Neural cell (in vitro differentiated cells): ENCODE data around the gene PIGS.

Experiments
- EZH2 ChIP-seq: fragments of 200-600, 300-800 bp; shearing (Covaris generic), sonication (generic); IDR thresholded peaks from 2 replicates; pipeline ENCODE4 v1.6.1; 2014; ENCODE audit warnings: antibody characterized with exemption, low read length, borderline replicate concordance, mild to moderate bottlenecking; ENCODE audit not compliant: insufficient read depth, poor library complexity, severe bottlenecking
- TF ChIP-seq, protein P1 (sequence below): fragments of 450-650 bp; IDR thresholded peaks from 2 replicates; pipeline ENCODE4 v1.5.1; 2014; ENCODE audit warnings: antibody characterized with exemption, mild to moderate bottlenecking, moderate library complexity; ENCODE audit not compliant: poor library complexity, severe bottlenecking

GRCh38 chr17:28518132-28518531, 53.2 kb downstream of the PIGS start:
- no peak for TF ChIP-seq EZH2
- TF ChIP-seq, protein P1, sequence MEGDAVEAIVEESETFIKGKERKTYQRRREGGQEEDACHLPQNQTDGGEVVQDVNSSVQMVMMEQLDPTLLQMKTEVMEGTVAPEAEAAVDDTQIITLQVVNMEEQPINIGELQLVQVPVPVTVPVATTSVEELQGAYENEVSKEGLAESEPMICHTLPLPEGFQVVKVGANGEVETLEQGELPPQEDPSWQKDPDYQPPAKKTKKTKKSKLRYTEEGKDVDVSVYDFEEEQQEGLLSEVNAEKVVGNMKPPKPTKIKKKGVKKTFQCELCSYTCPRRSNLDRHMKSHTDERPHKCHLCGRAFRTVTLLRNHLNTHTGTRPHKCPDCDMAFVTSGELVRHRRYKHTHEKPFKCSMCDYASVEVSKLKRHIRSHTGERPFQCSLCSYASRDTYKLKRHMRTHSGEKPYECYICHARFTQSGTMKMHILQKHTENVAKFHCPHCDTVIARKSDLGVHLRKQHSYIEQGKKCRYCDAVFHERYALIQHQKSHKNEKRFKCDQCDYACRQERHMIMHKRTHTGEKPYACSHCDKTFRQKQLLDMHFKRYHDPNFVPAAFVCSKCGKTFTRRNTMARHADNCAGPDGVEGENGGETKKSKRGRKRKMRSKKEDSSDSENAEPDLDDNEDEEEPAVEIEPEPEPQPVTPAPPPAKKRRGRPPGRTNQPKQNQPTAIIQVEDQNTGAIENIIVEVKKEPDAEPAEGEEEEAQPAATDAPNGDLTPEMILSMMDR: no peak
